ENCODE results near the gene RIPOR2. TPM values are rescaled to one million over a fixed set of nuclear protein-coding genes. Genes with fewer than 3 reads are reported as not detected.

Gene RIPOR2
- total RNA-seq, 1 donor from 2014 or later: 49.0 TPM

DNA sequence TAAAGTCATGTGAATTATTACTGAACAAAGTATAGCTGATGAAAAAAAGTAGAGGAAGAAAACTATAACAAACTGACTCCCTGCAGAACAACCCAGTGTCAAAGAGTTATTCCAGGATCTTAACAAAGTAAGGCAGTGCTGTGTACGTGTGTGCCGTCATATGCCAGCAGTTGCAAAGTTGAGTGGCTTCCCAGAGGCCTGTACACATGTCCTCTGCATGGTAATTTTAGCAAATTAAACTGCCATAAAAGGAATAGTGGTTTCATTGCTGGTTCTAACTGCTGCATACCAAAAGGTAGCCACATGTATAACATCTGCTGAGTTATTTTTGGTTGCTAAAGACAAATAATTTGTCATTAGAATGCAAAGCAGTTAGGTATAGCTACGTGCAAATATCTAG, 44.8 kb downstream of the RIPOR2 start:
- Histone ChIP-seq H3K4me3 (no peak overlapping the region), H3K36me3 (no peaks in the 10 kb centered on the region), H3K9me3 (no peaks in the 10 kb centered on the region), H3K27me3 (no peaks in the 10 kb centered on the region), H3K27ac (no peak overlapping the region), H3K4me1 (no peaks in the 10 kb centered on the region)
- intact Hi-C loops (cut with DNase I): no loop called here
- DNase-seq (ENCODE audit: low spot score in 2 of 2): no peak
- TF ChIP-seq, protein P1, sequence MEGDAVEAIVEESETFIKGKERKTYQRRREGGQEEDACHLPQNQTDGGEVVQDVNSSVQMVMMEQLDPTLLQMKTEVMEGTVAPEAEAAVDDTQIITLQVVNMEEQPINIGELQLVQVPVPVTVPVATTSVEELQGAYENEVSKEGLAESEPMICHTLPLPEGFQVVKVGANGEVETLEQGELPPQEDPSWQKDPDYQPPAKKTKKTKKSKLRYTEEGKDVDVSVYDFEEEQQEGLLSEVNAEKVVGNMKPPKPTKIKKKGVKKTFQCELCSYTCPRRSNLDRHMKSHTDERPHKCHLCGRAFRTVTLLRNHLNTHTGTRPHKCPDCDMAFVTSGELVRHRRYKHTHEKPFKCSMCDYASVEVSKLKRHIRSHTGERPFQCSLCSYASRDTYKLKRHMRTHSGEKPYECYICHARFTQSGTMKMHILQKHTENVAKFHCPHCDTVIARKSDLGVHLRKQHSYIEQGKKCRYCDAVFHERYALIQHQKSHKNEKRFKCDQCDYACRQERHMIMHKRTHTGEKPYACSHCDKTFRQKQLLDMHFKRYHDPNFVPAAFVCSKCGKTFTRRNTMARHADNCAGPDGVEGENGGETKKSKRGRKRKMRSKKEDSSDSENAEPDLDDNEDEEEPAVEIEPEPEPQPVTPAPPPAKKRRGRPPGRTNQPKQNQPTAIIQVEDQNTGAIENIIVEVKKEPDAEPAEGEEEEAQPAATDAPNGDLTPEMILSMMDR (IDR thresholded peaks at IDR 0.05): no peak

DNA sequence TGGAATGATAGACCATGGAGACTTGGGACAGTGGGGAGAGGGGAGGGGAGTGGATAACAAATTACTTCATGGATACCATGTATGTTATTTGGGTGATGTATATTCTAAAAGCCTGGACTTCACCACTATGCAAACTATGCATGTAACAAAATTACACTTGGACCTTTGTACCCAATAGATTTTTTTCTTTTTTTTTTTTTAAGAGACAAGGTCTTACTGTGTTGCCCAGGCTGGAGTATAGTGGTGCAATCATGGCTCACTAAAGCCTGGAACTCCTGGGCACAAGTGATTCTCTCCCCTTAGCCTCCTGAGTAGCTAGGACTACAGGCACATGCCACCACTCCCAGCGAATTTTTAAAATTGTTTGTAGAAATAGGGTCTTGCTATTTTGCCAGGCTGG, 45.3 kb downstream of the RIPOR2 start:
- TF ChIP-seq, protein P1 (IDR thresholded peaks at IDR 0.05): no peak
- H3K36me3 ChIP-seq: no peaks in the 10 kb centered on the region
- no peaks in the 10 kb centered on the region for H3K4me1 ChIP-seq
- no peak for DNase-seq (ENCODE audit: low spot score in 2 of 2)
- H3K4me3 ChIP-seq: no peak overlapping the region
- H3K27ac ChIP-seq: no peak overlapping the region
- intact Hi-C loops (cut with DNase I): no loop called here
- H3K9me3 ChIP-seq: no peaks in the 10 kb centered on the region
- H3K27me3 ChIP-seq: no peaks in the 10 kb centered on the region

DNA sequence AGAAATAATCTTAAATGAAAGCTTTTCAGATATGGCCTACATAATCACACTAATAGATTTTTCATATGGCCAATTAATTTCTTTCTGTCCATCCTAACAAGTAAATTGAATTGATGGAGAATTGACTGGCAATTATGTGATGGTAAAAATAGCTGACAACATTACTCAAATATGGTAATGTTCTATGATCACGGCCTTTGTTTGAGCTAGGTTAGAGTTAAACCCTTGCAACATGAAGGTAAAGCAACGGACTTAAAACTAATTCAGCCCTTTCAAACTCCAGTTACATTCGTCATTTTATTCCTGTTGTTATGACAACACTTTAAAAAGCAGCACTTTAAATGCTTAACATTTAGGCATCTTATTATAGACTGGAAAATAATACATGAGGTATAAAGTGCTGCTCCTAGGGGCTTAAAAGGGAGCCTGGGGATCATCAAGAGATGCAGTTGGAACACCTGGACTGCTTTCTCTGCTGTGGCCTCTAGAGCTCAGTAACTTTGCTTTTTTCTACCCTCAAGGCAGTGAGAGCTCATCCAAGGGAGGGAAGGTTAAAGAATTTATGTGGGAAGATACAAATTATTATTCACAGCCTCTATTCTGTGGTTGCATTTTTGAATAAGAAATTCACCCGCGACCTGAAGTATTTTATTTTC, 46.9 kb downstream of the RIPOR2 start:
- intact Hi-C loops (cut with DNase I): no loop called here
- TF ChIP-seq, protein P1 (IDR thresholded peaks at IDR 0.05): no peak
- Histone ChIP-seq H3K4me3 (no peak overlapping the region), H3K36me3 (no peaks in the 10 kb centered on the region), H3K9me3 (no peaks in the 10 kb centered on the region), H3K27me3 (no peaks in the 10 kb centered on the region), H3K4me1 (no peaks in the 10 kb centered on the region), H3K27ac (no peak overlapping the region)
- DNase-seq (ENCODE audit: low spot score in 2 of 2): no peak

DNA sequence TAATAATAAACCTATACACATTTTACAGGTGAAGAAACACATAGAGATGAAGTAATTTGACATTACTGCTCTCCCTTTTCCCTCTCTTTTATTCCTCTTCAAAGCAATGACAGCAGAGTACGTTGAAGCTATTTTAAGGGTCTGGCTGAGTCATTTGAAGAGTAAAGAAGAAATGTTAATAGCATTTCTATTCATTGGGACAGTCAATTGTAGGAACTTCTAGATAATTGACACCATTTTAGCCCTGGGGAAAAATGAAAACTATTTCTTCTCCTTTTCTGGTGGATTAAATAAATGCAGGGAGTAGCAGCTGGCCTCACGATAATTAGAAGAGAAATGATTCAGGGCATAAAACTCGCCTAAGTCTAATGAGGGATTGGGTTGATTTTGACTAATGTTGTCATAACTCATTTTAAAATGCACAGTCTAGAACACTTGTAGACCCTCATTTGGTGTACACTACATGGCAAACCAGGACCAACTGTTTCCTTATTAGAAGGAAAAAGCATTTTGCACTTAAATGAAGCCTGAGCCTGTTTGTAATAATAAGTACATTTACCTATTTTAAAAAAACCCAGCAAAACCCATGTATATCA, 48.1 kb downstream of the RIPOR2 start:
- H3K27ac ChIP-seq: no peak overlapping the region
- no peaks in the 10 kb centered on the region for H3K36me3 ChIP-seq
- TF ChIP-seq, protein P1 (IDR thresholded peaks at IDR 0.05): no peak
- no peaks in the 10 kb centered on the region for H3K27me3 ChIP-seq
- H3K4me3 ChIP-seq: no peak overlapping the region
- no peaks in the 10 kb centered on the region for H3K4me1 ChIP-seq
- no peaks in the 10 kb centered on the region for H3K9me3 ChIP-seq
- DNase-seq (ENCODE audit: low spot score in 2 of 2): no peak
- intact Hi-C loops (cut with DNase I): no loop called here

DNA sequence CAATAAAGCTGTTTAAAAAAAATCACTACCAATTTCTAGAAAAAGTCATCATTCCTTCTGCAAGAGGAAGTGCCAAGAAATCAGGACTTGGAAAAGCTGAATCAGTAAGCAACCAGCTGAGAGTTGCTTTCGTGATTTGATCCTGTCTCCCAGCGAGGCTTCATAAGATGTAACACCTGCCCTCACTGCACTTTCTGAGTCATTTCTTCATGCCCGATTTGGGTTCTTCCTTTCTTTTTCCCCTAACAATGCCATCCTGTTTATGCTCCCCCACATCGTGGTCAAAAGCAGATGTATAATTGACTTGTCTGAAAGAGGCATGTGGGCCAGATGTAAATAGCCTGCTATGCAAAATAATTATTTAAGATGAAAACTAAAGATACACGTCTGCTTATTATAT, 52.1 kb downstream of the RIPOR2 start:
- intact Hi-C loops (cut with DNase I): no loop called here

More for the DNA sequence above, 52.1 kb downstream of the RIPOR2 start:
- H3K36me3 ChIP-seq: no peaks in the 10 kb centered on the region
- DNase-seq (ENCODE audit: low spot score in 2 of 2): no peak
- no peaks in the 10 kb centered on the region for H3K4me1 ChIP-seq
- TF ChIP-seq, protein P1 (IDR thresholded peaks at IDR 0.05): no peak
- no peaks in the 10 kb centered on the region for H3K27me3 ChIP-seq
- no peaks in the 10 kb centered on the region for H3K9me3 ChIP-seq
- H3K4me3 ChIP-seq: no peak overlapping the region
- no peak overlapping the region for H3K27ac ChIP-seq

Measured in ascending aorta (tissue), 2 donors.